Fibroblast of lung (primary cell): Measurements from ENCODE around the gene CEACAM16. TPM values are rescaled to one million over a fixed set of nuclear protein-coding genes. Genes with fewer than 3 reads are reported as not detected.

Source experiments
- DNase-seq, 2 donors: peaks; one replicate each; pipeline versions ENCODE4 v3.0.0 to v3.0.0-alpha.2; 2010; ENCODE audit warnings: low read depth in 2 of 2
- H2AFZ ChIP-seq: 2 replicates; pipeline ENCODE4 v1.5.1; 2012; ENCODE audit warnings: low read length, control low read depth, inconsistent platforms
- H3K27ac ChIP-seq: 2 replicates; pipeline ENCODE4 v1.5.1; 2011; ENCODE audit warnings: low read length, control low read depth; ENCODE audit not compliant: insufficient read depth
- H3K27me3 ChIP-seq: 2 replicates; pipeline ENCODE4 v1.5.1; 2011; ENCODE audit warnings: mild to moderate bottlenecking, low read length; ENCODE audit not compliant: control insufficient read depth, insufficient read depth
- H3K36me3 ChIP-seq: 2 replicates; pipeline ENCODE4 v1.5.1; 2011; ENCODE audit warnings: low read length; ENCODE audit not compliant: control insufficient read depth, insufficient read depth
- H3K4me1 ChIP-seq: 2 replicates; pipeline ENCODE4 v1.5.1; 2011; ENCODE audit warnings: low read length; ENCODE audit not compliant: control insufficient read depth, insufficient read depth; ENCODE audit errors: extremely low read depth
- H3K4me2 ChIP-seq: 2 replicates; pipeline ENCODE4 v1.5.1; 2011; ENCODE audit warnings: low read length, control low read depth; ENCODE audit not compliant: insufficient read depth; ENCODE audit errors: extremely low read depth
- H3K4me3 ChIP-seq, 4 experiments: fragments of 200-600 bp in 1 of 4; sonication (generic) in 1 of 4; replicated peaks in 1 of 4; 2 replicates each; pipeline ENCODE4 v1.5.1; 2011 to 2016; ENCODE audit warnings: low read length in 4 of 4, low read depth in 3 of 4, mild to moderate bottlenecking in 3 of 4, control low read depth in 2 of 4, inconsistent platforms in 1 of 4, mixed read lengths in 1 of 4; ENCODE audit not compliant: insufficient read depth in 1 of 4; ENCODE audit errors: control extremely low read depth in 1 of 4
- H3K79me2 ChIP-seq: 2 replicates; pipeline ENCODE4 v1.5.1; 2012; ENCODE audit warnings: mild to moderate bottlenecking, low read length, inconsistent platforms; ENCODE audit not compliant: control insufficient read depth, insufficient read depth
- H3K9ac ChIP-seq: 2 replicates; pipeline ENCODE4 v1.5.1; 2011; ENCODE audit warnings: mild to moderate bottlenecking, low read length, control low read depth; ENCODE audit not compliant: insufficient read depth
- H3K9me3 ChIP-seq: 2 replicates; pipeline ENCODE4 v1.5.1; 2012; ENCODE audit warnings: low read depth, low read length; ENCODE audit not compliant: control insufficient read depth, insufficient read depth
- H4K20me1 ChIP-seq: 2 replicates; pipeline ENCODE4 v1.5.1; 2011; ENCODE audit warnings: low read length; ENCODE audit not compliant: control insufficient read depth, insufficient read depth; ENCODE audit errors: extremely low read depth
- CTCF ChIP-seq, 2 donors: IDR thresholded peaks in 1 of 2; conservative IDR thresholded peaks in 1 of 2; 1 replicate in 1 of 2; 2 replicates in 1 of 2; pipeline ENCODE4 v1.5.1; 2011 to 2012; ENCODE audit warnings: low read length in 2 of 2, control low read depth in 1 of 2, inconsistent platforms in 1 of 2, low read depth in 1 of 2, mild to moderate bottlenecking in 1 of 2
- EZH2 ChIP-seq: IDR thresholded peaks from 2 replicates; pipeline ENCODE4 v1.5.1; 2012; ENCODE audit warnings: low read length, control low read depth, mild to moderate bottlenecking; ENCODE audit errors: missing control alignments
- polyA plus RNA-seq, 2 donors: library from polyadenylated mRNA; depleted of rRNA in 1 of 2; stranded (reverse) in 1 of 2; unstranded in 1 of 2; fragments of >200 nt; gene quantifications; 2 replicates each; pipeline ENCODE4 v1.2.1, GENCODE V29; 2011 to 2012; ENCODE audit warnings: missing spikeins in 1 of 2
- total RNA-seq: library from RNA; depleted of rRNA; stranded (reverse); fragments of >200 nt; gene quantifications from 2 replicates; pipeline ENCODE4 v1.2.1, GENCODE V29; 2014

Gene CEACAM16
- total and polyA plus RNA-seq, 2 donors (not counting 1 experiment from before 2014, with no cell fraction given), result not detected

- Histone ChIP-seq H3K9me3 (no peaks in the 10 kb centered on the region), H2AFZ (no peak overlapping the region), H3K4me1 (peaks cover 27% of the 10 kb centered on the region), H3K4me3 (peak overlapping the region in 1 of 4 experiments; percentile 28), H3K27ac (peak overlapping the region; percentile 89), H3K9ac (peak overlapping the region; percentile 47), H3K36me3 (no peaks in the 10 kb centered on the region), H3K4me2 (peak overlapping the region; percentile 55), H4K20me1 (no peaks in the 10 kb centered on the region), H3K79me2 (peaks cover 16% of the 10 kb centered on the region), H3K27me3 (no peaks in the 10 kb centered on the region)
- DNase-seq, result peak; percentile 81 to 82
- TF ChIP-seq CTCF (conservative IDR thresholded peaks at IDR 0.05 in 1 of 2, IDR thresholded peaks at IDR 0.05 in 1 of 2; ENCODE audit: low read depth in 1 of 2, low read length in 2 of 2) (no peak), EZH2 (no peak)
Measured at GRCh38 chr19:44745341-44745831, 46.4 kb downstream of the CEACAM16 start.

- peaks cover 22% of the 10 kb centered on the region for H3K79me2 ChIP-seq
- H3K36me3 ChIP-seq, result peaks cover 4% of the 10 kb centered on the region
- H3K4me2 ChIP-seq, result peak overlapping the region; percentile 55
- H3K4me3 ChIP-seq, result no peak overlapping the region
- H4K20me1 ChIP-seq, result no peaks in the 10 kb centered on the region
- H3K9me3 ChIP-seq, result no peaks in the 10 kb centered on the region
- H3K27me3 ChIP-seq, result no peaks in the 10 kb centered on the region
- H3K9ac ChIP-seq, result no peak overlapping the region
- H3K4me1 ChIP-seq, result peaks cover 31% of the 10 kb centered on the region
- peak overlapping the region; percentile 89 for H3K27ac ChIP-seq
- TF ChIP-seq CTCF (conservative IDR thresholded peaks at IDR 0.05 in 1 of 2, IDR thresholded peaks at IDR 0.05 in 1 of 2; ENCODE audit: low read depth in 1 of 2, low read length in 2 of 2), result no peak
- TF ChIP-seq EZH2, result no peak
- no peak for DNase-seq
- H2AFZ ChIP-seq, result no peak overlapping the region
Measured at GRCh38 chr19:44745887-44746600, 47.1 kb downstream of the CEACAM16 start.

GRCh38 chr19:44746616-44746945, 47.6 kb downstream of the CEACAM16 start:
- Histone ChIP-seq H3K4me3 (no peak overlapping the region), H2AFZ (no peak overlapping the region), H3K36me3 (peaks cover 7% of the 10 kb centered on the region), H4K20me1 (no peaks in the 10 kb centered on the region), H3K9me3 (no peaks in the 10 kb centered on the region), H3K27ac (peak overlapping the region; percentile 77), H3K9ac (no peak overlapping the region), H3K27me3 (no peaks in the 10 kb centered on the region), H3K4me1 (peaks cover 34% of the 10 kb centered on the region), H3K4me2 (peak overlapping the region; percentile 13), H3K79me2 (peaks cover 28% of the 10 kb centered on the region)
- no peak for TF ChIP-seq CTCF (conservative IDR thresholded peaks at IDR 0.05 in 1 of 2, IDR thresholded peaks at IDR 0.05 in 1 of 2; ENCODE audit: low read depth in 1 of 2, low read length in 2 of 2)
- no peak for TF ChIP-seq EZH2
- no peak for DNase-seq
